GM18909 (cell line): ENCODE measurements around the gene XCL2.
"Not testable (repeated sequence)": the region's sequence is repeated elsewhere in the genome, so short reads cannot be mapped to it uniquely, and the experiment has no call there.

Experiments used
- ATAC-seq: cut with Tn5 transposase; IDR thresholded peaks from one replicate; pipeline ENCODE4 v1.9.1; 2021; ENCODE audit warnings: mild to moderate bottlenecking; ENCODE audit not compliant: unreplicated experiment, poor library complexity

XCL2 gene

GRCh38 chr1:168543840-168544498 lies at the start of gene XCL2:
TSS of gene XCL2 (minus strand) at chr1:168543997. CDS start at chr1:168543964, 33 bp downstream.
- ATAC-seq, result not testable (repeated sequence)

GRCh38 chr1:168591641-168592250 lies 47.9 kb upstream of the XCL2 start:
- no peak for ATAC-seq

- no peak for ATAC-seq
Observed at GRCh38 chr1:168591066-168591465, 47.3 kb upstream of the XCL2 start.

- ATAC-seq, result no peak
Observed at GRCh38 chr1:168589167-168589566, 45.4 kb upstream of the XCL2 start.

GRCh38 chr1:168585937-168586336 lies 42.1 kb upstream of the XCL2 start:
- no peak for ATAC-seq

- ATAC-seq, result no peak
Observed at GRCh38 chr1:168585191-168585590, 41.4 kb upstream of the XCL2 start.

- ATAC-seq, result no peak
Observed at GRCh38 chr1:168583571-168583970, 39.8 kb upstream of the XCL2 start.

- no peak for ATAC-seq
Observed at GRCh38 chr1:168582688-168583336, 39.0 kb upstream of the XCL2 start.

- ATAC-seq, result no peak
Observed at GRCh38 chr1:168581817-168582572, 38.2 kb upstream of the XCL2 start.

- not testable (repeated sequence) for ATAC-seq
Observed at GRCh38 chr1:168580991-168581390, 37.2 kb upstream of the XCL2 start.

GRCh38 chr1:168580290-168580689 lies 36.5 kb upstream of the XCL2 start:
- ATAC-seq, result not testable (repeated sequence)

- not testable (repeated sequence) for ATAC-seq
Observed at GRCh38 chr1:168578531-168579185, 34.9 kb upstream of the XCL2 start.

GRCh38 chr1:168576245-168576688 lies 32.5 kb upstream of the XCL2 start, which contains the start of gene XCL1:
TSS of gene XCL1 (plus strand) at chr1:168576605. CDS start at chr1:168576638, 33 bp downstream.
- not testable (repeated sequence) for ATAC-seq

GRCh38 chr1:168574234-168574633 lies 30.4 kb upstream of the XCL2 start:
- not testable (repeated sequence) for ATAC-seq

GRCh38 chr1:168572633-168573032 lies 28.8 kb upstream of the XCL2 start:
- no peak for ATAC-seq

GRCh38 chr1:168570652-168571051 lies 26.9 kb upstream of the XCL2 start:
- ATAC-seq, result no peak

GRCh38 chr1:168568346-168568745 lies 24.5 kb upstream of the XCL2 start:
- ATAC-seq, result no peak

- no peak for ATAC-seq
Observed at GRCh38 chr1:168567568-168567967, 23.8 kb upstream of the XCL2 start.

GRCh38 chr1:168567007-168567406 lies 23.2 kb upstream of the XCL2 start:
- ATAC-seq, result no peak

GRCh38 chr1:168565825-168566224 lies 22.0 kb upstream of the XCL2 start:
- ATAC-seq, result no peak
